ENCODE results near the gene SSR4.

DNA sequence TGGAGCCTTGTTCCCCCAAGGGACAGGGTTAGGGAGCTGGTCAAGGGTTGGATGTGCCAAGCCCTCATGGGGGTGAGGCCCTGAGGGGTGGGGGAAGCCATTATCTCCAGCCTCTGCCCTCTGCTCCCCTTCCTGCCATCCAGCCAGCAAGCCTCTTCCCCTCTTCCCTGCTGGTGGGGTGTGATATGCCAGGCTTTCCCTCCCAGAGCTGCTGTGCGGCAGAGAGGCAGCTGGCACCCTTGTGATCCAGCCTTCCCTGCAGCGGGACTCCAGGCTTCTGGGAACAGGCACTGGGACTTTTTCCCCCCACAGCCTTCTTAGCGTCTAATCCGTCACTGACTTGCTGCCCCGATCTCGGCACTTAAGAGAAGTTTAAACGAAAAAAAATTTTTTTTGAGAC, 6.3 kb downstream of the SSR4 start:
- TF ChIP-seq, protein P1, sequence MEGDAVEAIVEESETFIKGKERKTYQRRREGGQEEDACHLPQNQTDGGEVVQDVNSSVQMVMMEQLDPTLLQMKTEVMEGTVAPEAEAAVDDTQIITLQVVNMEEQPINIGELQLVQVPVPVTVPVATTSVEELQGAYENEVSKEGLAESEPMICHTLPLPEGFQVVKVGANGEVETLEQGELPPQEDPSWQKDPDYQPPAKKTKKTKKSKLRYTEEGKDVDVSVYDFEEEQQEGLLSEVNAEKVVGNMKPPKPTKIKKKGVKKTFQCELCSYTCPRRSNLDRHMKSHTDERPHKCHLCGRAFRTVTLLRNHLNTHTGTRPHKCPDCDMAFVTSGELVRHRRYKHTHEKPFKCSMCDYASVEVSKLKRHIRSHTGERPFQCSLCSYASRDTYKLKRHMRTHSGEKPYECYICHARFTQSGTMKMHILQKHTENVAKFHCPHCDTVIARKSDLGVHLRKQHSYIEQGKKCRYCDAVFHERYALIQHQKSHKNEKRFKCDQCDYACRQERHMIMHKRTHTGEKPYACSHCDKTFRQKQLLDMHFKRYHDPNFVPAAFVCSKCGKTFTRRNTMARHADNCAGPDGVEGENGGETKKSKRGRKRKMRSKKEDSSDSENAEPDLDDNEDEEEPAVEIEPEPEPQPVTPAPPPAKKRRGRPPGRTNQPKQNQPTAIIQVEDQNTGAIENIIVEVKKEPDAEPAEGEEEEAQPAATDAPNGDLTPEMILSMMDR (tag by site-specific recombination; IDR thresholded peaks at IDR 0.05), result no peak
- no peak for TF ChIP-seq ZNF10 (tag by site-specific recombination; IDR thresholded peaks at IDR 0.05)
